NCI-H2081 treated with DMSO at 0.1 percent for 48 hours (cell line): ENCODE data around the gene TAC3.
"Not testable (repeated sequence)": the region's sequence is repeated elsewhere in the genome, so short reads cannot be mapped to it uniquely, and the experiment has no call there.

Experiments
- DNase-seq: peaks from one replicate; lab custom pipeline; 2025; lab: John Stamatoyannopoulos, UW

Gene TAC3

DNA sequence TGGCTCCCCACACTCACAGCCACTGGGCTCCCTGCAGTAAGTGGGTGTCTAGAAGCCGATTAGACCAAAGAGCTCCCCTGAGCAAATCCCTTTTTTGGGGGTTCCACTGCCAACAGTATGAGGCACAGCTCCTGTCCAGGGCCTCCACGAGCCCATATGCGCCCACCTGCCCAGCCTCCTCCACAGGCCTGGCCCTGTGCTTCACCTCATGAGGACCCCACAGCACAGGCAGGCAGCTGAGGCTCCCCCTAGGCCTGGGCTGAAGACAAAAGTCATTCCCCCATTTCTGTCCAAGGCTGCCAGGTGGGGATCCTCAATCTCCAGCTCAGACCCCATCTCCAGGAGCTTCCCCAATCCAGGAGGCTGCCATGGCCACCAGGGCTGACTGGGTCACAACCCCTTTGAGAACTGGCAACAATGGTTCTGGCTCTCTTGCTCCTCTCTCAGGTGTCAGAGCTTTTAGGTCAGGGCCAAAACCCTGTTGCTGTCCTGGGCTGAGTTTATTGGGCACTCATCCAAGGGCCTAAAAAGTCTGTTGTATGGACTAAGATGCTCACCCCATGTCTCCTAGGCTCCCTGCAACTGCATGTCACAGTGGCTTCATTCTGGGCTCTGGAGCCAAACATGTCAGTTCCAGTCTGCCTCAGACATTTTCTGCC lies 33.6 kb downstream of the TAC3 start:
- not testable (repeated sequence) for DNase-seq

DNA sequence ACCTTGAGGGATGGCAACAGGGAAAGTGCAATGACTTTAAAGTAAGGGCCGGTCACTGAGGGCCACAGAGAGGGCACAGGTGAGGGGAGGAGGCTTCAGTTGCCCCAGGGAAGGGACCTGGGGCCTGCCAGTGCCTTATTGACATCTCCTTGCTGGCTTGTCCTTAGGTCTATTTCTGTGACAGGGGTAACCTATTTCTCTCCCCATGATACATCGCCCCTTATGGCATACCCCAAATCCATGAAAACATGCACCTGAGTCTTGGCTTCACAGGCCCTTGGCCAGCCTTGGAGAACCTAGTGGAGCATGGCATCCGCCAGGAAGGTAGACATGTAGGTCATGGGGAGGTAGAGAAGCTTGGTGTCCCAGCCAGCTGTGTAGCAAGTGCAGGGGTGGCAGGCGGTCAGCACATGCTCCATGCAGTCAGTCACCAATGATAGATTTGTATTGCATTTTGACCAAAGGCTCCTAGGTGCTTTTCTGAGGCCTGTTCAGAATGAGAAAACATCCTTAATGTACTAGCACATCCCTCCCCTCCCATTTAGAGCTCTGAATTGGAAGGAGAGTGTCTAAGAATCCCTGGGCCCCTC lies 35.3 kb downstream of the TAC3 start:
- DNase-seq: no peak

DNA sequence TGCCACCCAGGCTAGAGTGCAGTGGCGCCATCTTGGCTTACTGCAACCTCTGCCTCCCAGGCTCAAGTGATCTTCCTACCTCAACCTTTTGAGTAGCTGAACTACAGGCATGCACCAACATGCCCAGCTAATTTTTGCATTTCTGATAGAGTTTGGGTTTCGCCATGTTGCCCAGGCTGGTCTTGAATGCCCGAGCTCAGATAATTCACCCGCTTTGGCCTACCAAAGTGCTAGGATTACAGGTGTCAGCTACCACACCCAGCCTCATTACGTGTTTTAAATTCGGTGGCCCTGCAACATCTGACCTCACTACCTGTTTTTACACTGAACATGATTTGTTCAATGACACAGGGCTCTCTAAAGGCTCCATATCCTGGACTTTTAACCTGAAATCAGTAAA lies 36.1 kb downstream of the TAC3 start:
- DNase-seq: no peak

DNA sequence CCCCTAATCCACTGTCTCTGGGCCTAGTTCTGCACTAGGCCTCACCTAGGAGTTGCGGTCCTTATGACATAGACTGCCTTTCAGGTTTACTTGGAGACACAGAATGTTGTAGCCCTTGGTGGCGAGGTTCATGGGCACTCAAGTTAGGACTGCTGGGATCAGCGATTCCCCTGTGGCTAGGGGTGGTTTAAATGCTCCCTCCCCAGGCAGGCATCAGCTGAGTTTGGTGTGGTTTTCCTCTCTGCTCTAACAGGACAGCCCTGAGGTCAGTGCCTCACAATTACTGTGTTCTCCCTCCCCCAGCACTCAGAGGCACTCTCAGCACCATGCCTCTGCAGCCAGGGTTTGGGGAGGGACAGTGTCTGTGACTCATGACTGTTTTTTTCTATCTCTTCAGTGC lies 36.7 kb downstream of the TAC3 start:
- DNase-seq: no peak

DNA sequence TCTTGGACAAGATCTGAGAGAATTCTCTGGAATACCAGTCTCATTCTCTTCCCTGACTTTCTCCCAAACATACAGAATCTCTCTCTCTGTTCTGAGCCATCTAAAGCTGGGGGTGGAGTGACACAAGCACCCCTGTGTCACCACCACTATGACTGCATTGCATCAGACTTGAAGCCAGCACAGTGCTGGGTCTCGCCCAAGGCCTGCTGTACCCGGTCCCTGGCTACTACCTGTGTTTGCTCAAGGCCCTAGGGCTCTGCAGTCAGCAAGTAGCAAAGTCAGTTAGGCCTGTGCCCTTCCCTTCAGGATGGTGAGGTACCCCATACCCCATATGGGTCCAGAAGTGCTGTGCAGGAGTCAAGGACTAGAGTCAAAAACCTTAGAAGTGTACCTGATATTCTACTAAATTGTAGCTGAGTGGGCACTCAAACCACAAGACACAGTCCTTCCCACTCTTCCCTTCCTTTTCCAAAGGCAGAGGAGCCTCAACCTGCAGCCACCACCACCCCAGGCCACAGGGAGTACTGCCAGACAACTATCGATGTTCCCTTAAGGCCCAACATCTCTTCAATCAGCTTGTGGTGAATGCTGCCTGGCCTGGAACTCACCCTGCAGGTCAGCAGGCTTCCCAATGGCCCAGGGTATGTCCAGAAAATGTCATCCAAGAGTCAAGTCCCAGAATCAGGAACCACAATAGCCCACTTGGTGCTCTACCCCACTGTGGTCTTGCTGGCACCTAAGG lies 37.8 kb downstream of the TAC3 start:
- DNase-seq: no peak

DNA sequence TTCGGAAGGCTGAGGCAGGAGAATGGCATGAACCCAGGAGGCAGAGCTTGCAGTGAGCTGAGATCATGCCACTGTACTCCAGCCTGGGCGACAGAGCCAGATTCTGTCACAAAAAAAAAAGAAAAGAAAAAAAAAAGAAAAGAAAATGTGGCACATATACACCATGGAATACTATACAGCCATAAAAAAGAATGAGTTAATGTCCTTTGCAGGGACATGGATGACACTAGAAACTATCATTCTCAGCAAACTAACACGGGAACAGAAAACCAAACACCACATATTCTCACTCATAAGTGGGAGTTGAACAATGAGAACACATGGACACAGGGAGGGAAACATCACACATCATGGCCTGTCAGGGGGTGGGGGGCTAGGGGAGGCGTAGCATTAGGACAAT lies 39.0 kb downstream of the TAC3 start:
- DNase-seq: not testable (repeated sequence)

DNA sequence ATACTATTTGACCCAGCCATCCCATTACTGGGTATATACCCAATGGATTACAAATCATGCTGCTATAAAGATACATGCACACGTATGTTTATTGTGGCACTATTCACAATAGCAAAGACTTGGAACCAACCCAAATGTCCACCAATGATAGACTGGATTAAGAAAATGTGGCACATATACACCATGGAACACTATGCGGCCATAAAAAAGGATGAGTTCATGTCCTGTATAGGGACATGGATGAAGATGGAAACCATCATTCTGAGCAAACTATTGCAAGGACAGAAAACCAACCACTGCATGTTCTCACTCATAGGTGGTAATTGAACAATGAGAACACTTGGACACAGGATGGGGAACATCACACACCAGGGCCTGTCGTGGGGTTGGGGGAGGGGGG lies 42.1 kb downstream of the TAC3 start:
- not testable (repeated sequence) for DNase-seq

DNA sequence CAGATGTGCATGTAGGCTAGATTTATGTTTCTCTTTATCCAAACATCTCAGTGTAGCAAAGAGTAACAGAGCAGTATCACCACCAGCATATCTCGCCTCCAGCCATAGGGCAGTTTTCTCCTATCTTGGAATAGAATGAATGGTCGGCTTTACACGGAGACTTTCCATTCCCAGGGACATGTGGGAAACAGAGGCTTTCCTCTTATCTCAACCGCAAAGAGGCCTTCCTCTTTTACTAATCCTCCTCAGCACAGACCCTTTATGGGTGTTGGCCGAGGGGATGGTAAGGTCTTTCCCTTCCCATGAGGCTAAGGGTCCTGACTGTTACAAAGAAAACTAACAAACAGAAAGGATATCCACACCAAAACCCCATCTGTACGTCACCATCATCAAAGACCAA lies 47.4 kb downstream of the TAC3 start:
- not testable (repeated sequence) for DNase-seq

DNA sequence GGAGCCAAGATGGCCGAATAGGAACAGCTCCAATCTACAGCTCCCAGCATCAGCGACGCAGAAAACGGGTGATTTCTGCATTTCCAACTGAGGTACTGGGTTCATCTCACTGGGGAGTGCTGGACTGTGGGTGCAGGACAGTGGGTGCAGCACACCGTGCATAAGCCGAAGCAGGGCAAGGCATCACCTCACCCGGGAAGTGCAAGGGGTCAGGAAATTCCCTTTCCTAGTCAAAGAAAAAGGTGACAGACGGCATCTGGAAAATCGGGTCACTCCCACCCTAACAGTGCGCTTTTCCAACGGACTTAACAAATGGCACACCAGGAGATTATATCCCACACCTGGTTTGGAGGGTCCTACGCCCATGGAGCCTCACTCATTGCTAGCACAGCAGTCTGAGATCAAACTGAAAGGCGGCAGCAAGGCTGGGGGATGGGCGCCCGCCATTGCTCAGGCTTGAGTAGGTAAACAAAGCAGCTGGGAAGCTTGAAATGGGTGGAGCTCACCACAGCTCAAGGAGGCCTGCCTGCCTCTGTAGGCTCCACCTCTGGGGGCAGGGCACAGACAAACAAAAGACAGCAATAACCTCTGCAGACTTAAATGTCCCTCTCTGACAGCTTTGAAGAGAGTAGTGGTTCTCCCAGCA lies 50.2 kb downstream of the TAC3 start:
- not testable (repeated sequence) for DNase-seq

DNA sequence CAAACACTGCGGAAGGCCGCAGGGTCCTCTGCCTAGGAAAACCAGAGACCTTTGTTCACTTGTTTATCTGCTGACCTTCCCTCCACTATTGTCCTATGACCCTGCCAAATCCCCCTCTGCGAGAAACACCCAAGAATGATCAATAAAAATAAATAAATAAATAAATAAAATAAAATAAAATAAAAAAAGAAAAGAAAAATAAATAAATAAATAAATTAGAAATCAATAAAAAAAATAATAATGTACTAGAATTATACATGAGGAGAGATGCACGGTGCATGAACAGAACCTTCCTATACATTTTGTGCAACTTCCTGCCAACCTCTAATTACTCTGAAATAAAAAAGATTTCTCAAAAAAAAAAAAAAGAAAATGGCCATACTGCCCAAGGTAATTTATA lies 51.2 kb downstream of the TAC3 start:
- DNase-seq: not testable (repeated sequence)

DNA sequence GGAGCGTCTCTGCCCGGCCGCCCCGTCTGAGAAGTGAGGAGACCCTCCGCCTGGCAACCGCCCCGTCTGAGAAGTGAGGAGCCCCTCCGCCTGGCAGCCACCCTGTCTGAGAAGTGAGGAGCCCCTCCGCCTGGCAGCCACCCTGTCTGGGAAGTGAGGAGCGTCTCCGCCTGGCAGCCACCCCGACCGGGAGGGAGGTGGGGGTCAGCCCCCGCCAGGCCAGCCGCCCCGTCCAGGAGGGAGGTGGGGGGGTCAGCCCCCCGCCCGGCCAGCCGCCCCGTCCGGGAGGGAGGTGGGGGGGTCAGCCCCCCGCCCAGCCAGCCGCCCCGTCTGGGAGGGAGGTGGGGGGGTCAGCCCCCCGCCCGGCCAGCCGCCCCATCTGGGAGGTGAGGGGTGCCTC lies 52.8 kb downstream of the TAC3 start:
- not testable (repeated sequence) for DNase-seq

DNA sequence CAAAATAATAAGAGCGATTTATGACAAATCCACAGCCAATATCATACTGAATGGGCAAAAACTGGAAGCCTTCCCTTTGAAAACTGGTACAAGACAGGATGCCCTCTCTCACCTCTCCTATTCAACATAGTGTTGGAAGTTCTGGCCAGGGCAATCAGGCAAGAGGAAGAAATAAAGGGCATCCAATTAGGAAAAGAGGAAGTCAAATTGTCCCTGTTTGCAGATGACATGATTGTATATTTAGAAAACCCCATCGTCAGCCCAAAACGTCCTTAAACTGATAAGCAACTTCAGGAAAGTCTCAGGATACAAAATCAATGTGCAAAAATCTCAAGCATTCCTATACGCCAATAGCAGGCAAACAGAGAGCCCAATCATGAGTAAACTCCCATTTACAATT lies 54.1 kb downstream of the TAC3 start:
- not testable (repeated sequence) for DNase-seq
